GM12873 (cell line): ENCODE results near the gene CA14.

Source experiments
- TF ChIP-seq, protein P1 (sequence below): IDR thresholded peaks from 2 replicates; pipeline ENCODE4 v1.5.1; 2012; ENCODE audit warnings: low read depth, mild to moderate bottlenecking, moderate library complexity, low read length, control low read depth; ENCODE audit not compliant: insufficient read depth; ENCODE audit errors: missing control alignments

The CA14 gene

GRCh38 chr1:150235852-150236613, 21.5 kb upstream of the CA14 start, which contains the start of gene ANP32E:
ANP32E (minus strand) TSS chr1:150236112; CDS start chr1:150235786, 326 bp downstream.
- TF ChIP-seq, protein P1, sequence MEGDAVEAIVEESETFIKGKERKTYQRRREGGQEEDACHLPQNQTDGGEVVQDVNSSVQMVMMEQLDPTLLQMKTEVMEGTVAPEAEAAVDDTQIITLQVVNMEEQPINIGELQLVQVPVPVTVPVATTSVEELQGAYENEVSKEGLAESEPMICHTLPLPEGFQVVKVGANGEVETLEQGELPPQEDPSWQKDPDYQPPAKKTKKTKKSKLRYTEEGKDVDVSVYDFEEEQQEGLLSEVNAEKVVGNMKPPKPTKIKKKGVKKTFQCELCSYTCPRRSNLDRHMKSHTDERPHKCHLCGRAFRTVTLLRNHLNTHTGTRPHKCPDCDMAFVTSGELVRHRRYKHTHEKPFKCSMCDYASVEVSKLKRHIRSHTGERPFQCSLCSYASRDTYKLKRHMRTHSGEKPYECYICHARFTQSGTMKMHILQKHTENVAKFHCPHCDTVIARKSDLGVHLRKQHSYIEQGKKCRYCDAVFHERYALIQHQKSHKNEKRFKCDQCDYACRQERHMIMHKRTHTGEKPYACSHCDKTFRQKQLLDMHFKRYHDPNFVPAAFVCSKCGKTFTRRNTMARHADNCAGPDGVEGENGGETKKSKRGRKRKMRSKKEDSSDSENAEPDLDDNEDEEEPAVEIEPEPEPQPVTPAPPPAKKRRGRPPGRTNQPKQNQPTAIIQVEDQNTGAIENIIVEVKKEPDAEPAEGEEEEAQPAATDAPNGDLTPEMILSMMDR: no peak

GRCh38 chr1:150236614-150237100, 20.9 kb upstream of the CA14 start:
- TF ChIP-seq, protein P1: no peak

GRCh38 chr1:150237746-150238145, 19.8 kb upstream of the CA14 start:
- TF ChIP-seq, protein P1: no peak

- TF ChIP-seq, protein P1: no peak
Observed at GRCh38 chr1:150243003-150243402, 14.6 kb upstream of the CA14 start.

GRCh38 chr1:150249936-150250335, 7.6 kb upstream of the CA14 start:
- TF ChIP-seq, protein P1: no peak

GRCh38 chr1:150256198-150256553, 1.4 kb upstream of the CA14 start:
- TF ChIP-seq, protein P1: no peak

GRCh38 chr1:150256554-150257341, 826 bp upstream of the CA14 start:
- TF ChIP-seq, protein P1: no peak
